Stomach smooth muscle (tissue), 2 donors: ENCODE results near the gene TFAP2A.

ENCODE experiments used
- H3K27ac ChIP-seq: one replicate; pipeline ENCODE4 v1.7.0; 2013; ENCODE audit warnings: mild to moderate bottlenecking, low read length, inconsistent platforms
- H3K27me3 ChIP-seq, 2 donors: one replicate each; pipeline ENCODE4 v1.7.0; 2013; ENCODE audit warnings: low read length in 2 of 2; ENCODE audit not compliant: insufficient read depth in 2 of 2, control insufficient read depth in 1 of 2
- H3K36me3 ChIP-seq, 2 donors: one replicate each; pipeline ENCODE4 v1.7.0; 2013; ENCODE audit warnings: low read length in 2 of 2; ENCODE audit not compliant: control insufficient read depth in 2 of 2, insufficient read depth in 2 of 2
- H3K4me1 ChIP-seq: one replicate; pipeline ENCODE4 v1.7.0; 2013; ENCODE audit warnings: low read length; ENCODE audit not compliant: control insufficient read depth, insufficient read depth
- H3K4me3 ChIP-seq, 2 donors: one replicate each; pipeline ENCODE4 v1.7.0; 2013; ENCODE audit warnings: low read length in 2 of 2
- H3K9ac ChIP-seq, 2 donors: one replicate each; pipeline ENCODE4 v1.7.0; 2013; ENCODE audit warnings: low read length in 2 of 2, mild to moderate bottlenecking in 1 of 2
- H3K9me3 ChIP-seq, 2 donors: one replicate each; pipeline ENCODE4 v1.7.0; 2013; ENCODE audit warnings: low read length in 2 of 2; ENCODE audit not compliant: control insufficient read depth in 2 of 2
- donor health status: healthy.
- donor health status: Pancreatic carcinoma.

Gene TFAP2A

GRCh38 chr6:10448096-10448495 is 33.2 kb upstream of the TFAP2A start:
- Histone ChIP-seq H3K27ac (no peak overlapping the region), H3K27me3 (peaks cover 4% of the 10 kb centered on the region in 2 donors), H3K4me3 (no peak overlapping the region), H3K9me3 (no peaks in the 10 kb centered on the region), H3K4me1 (no peaks in the 10 kb centered on the region), H3K9ac (no peak overlapping the region), H3K36me3 (no peaks in the 10 kb centered on the region)

GRCh38 chr6:10446548-10446947 is 31.7 kb upstream of the TFAP2A start:
- H3K27me3 ChIP-seq = peaks cover 3 to 4% of the 10 kb centered on the region in 2 donors
- H3K4me3 ChIP-seq = no peak overlapping the region
- H3K9ac ChIP-seq = no peak overlapping the region

GRCh38 chr6:10441655-10442009 is 26.8 kb upstream of the TFAP2A start:
- H3K9ac ChIP-seq = no peak overlapping the region
- H3K4me1 ChIP-seq = no peaks in the 10 kb centered on the region
- peaks cover 2 to 3% of the 10 kb centered on the region in 2 donors for H3K9me3 ChIP-seq
- H3K4me3 ChIP-seq = no peak overlapping the region
- H3K36me3 ChIP-seq = no peaks in the 10 kb centered on the region
- H3K27ac ChIP-seq = no peak overlapping the region
- peaks cover 3 to 11% of the 10 kb centered on the region in 2 donors for H3K27me3 ChIP-seq

More at GRCh38 chr6:10446548-10446947, 31.7 kb upstream of the TFAP2A start:
- no peaks in the 10 kb centered on the region for H3K4me1 ChIP-seq
- no peaks in the 10 kb centered on the region for H3K36me3 ChIP-seq
- H3K27ac ChIP-seq = no peak overlapping the region
- H3K9me3 ChIP-seq = no peaks in the 10 kb centered on the region

- H3K27me3 ChIP-seq = peaks cover 3 to 11% of the 10 kb centered on the region in 2 donors
- no peak overlapping the region for H3K27ac ChIP-seq
- H3K4me1 ChIP-seq = no peaks in the 10 kb centered on the region
- H3K9me3 ChIP-seq = peaks cover 2 to 3% of the 10 kb centered on the region in 2 donors
- H3K9ac ChIP-seq = no peak overlapping the region
- no peak overlapping the region for H3K4me3 ChIP-seq
- H3K36me3 ChIP-seq = no peaks in the 10 kb centered on the region
Observed at GRCh38 chr6:10441004-10441654, 26.3 kb upstream of the TFAP2A start.

GRCh38 chr6:10437891-10438290 is 23.0 kb upstream of the TFAP2A start:
- Histone ChIP-seq H3K9ac (no peak overlapping the region), H3K4me1 (no peaks in the 10 kb centered on the region), H3K9me3 (peaks cover 2 to 3% of the 10 kb centered on the region in 2 donors), H3K4me3 (no peak overlapping the region), H3K27ac (no peak overlapping the region), H3K27me3 (peaks cover 6 to 11% of the 10 kb centered on the region in 2 donors), H3K36me3 (no peaks in the 10 kb centered on the region)

GRCh38 chr6:10434235-10434634 is 19.4 kb upstream of the TFAP2A start:
- Histone ChIP-seq H3K9me3 (peaks cover 0 to 3% of the 10 kb centered on the region in 2 donors), H3K27ac (no peak overlapping the region), H3K36me3 (no peaks in the 10 kb centered on the region), H3K9ac (no peak overlapping the region), H3K4me3 (no peak overlapping the region), H3K4me1 (no peaks in the 10 kb centered on the region), H3K27me3 (peaks cover 4 to 6% of the 10 kb centered on the region in 2 donors)

GRCh38 chr6:10433322-10433721 is 18.4 kb upstream of the TFAP2A start:
- peaks cover 0 to 3% of the 10 kb centered on the region in 2 donors for H3K9me3 ChIP-seq
- no peak overlapping the region for H3K9ac ChIP-seq
- no peaks in the 10 kb centered on the region for H3K36me3 ChIP-seq

GRCh38 chr6:10431423-10432164 is 16.7 kb upstream of the TFAP2A start:
- Histone ChIP-seq H3K9ac (no peak overlapping the region), H3K9me3 (no peaks in the 10 kb centered on the region), H3K4me1 (no peaks in the 10 kb centered on the region), H3K4me3 (no peak overlapping the region), H3K36me3 (no peaks in the 10 kb centered on the region), H3K27ac (no peak overlapping the region), H3K27me3 (peaks cover 7 to 9% of the 10 kb centered on the region in 2 donors)

More at GRCh38 chr6:10433322-10433721, 18.4 kb upstream of the TFAP2A start:
- Histone ChIP-seq H3K27ac (no peak overlapping the region), H3K4me1 (no peaks in the 10 kb centered on the region), H3K27me3 (peaks cover 6 to 8% of the 10 kb centered on the region in 2 donors), H3K4me3 (no peak overlapping the region)

- Histone ChIP-seq H3K4me3 (no peak overlapping the region), H3K36me3 (no peaks in the 10 kb centered on the region), H3K27me3 (peaks cover 13 to 23% of the 10 kb centered on the region in 2 donors), H3K9me3 (no peaks in the 10 kb centered on the region), H3K27ac (no peak overlapping the region), H3K4me1 (peaks cover 11% of the 10 kb centered on the region), H3K9ac (no peak overlapping the region)
Observed at GRCh38 chr6:10429638-10430427, 15.0 kb upstream of the TFAP2A start.

- Histone ChIP-seq H3K4me1 (peaks cover 11% of the 10 kb centered on the region), H3K27ac (no peak overlapping the region), H3K9ac (no peak overlapping the region)
Observed at GRCh38 chr6:10426781-10427279, 12.0 kb upstream of the TFAP2A start.

More at GRCh38 chr6:10426781-10427279, 12.0 kb upstream of the TFAP2A start:
- no peaks in the 10 kb centered on the region for H3K36me3 ChIP-seq
- H3K27me3 ChIP-seq = peaks cover 37 to 53% of the 10 kb centered on the region in 2 donors
- H3K4me3 ChIP-seq = peak overlapping the region; percentile 64 to 66
- no peaks in the 10 kb centered on the region for H3K9me3 ChIP-seq
